ENCODE data around the gene KAT8. TPM values are rescaled to one million over a fixed set of nuclear protein-coding genes. Genes with fewer than 3 reads are reported as not detected.

KAT8 gene
- polyA plus RNA-seq, 3 donors: 34.5 to 136 (median 42.0) TPM

DNA sequence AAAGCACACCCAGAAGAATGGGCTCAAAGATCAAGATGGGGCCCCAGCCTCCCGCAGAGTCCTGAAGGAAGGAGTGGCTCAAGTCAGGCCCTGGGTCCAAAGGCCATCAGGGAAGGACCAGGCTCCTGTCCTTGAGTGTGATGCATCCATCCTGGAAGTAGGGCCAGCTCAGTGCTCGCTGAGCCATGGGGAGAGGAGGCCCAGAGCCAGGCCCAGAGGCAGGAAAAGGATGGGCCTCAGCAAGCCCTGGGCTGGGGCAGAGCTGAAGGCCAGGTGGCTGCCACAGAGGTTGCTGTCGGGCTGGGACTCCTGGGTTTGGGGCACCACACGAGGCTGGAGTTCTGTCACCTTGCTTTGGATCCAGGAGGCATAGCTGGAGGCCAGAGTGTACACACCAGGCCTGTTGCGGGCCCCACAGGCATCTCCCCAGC, 14.4 kb downstream of the KAT8 start:
- Histone ChIP-seq H2AFZ (ENCODE audit: insufficient read depth, low read depth, low read length, poor library complexity, severe bottlenecking) (no peak overlapping the region), H3K27me3 (ENCODE audit: control insufficient read depth in 2 of 2, insufficient read depth in 2 of 2, low read length in 2 of 2) (no peaks in the 10 kb centered on the region), H3K4me3 (replicated peaks in 1 of 3; ENCODE audit: low read depth in 2 of 3, low read length in 3 of 3) (no peak overlapping the region), H3K4me1 (ENCODE audit: control insufficient read depth in 1 of 2, insufficient read depth in 2 of 2, low read length in 2 of 2) (peaks cover 68 to 82% of the 10 kb centered on the region in 2 donors), H3K79me2 (ENCODE audit: insufficient read depth, low read length) (no peaks in the 10 kb centered on the region), H3K27ac (ENCODE audit: low read depth in 1 of 2, low read length in 2 of 2) (no peak overlapping the region), H3K9me3 (replicated peaks in 1 of 2; ENCODE audit: control insufficient read depth in 1 of 2, insufficient read depth in 1 of 2, low read length in 2 of 2) (no peaks in the 10 kb centered on the region), H3K36me3 (replicated peaks in 1 of 2; ENCODE audit: control insufficient read depth in 1 of 2, insufficient read depth in 2 of 2, low read length in 2 of 2) (peaks cover 28 to 42% of the 10 kb centered on the region in 2 donors), H3K4me2 (replicated peaks; ENCODE audit: extremely low read depth, low read length, poor library complexity, severe bottlenecking) (no peak overlapping the region), H4K20me1 (ENCODE audit: insufficient read depth, low read length) (no peaks in the 10 kb centered on the region), H3K9ac (ENCODE audit: insufficient read depth, low read length, poor library complexity, severe bottlenecking) (no peak overlapping the region)
- 92% methylated on average over 5 of the region's 5 CpGs for WGBS (ENCODE audit: insufficient coverage)
- Mint-ChIP-seq H3K27me3 (ENCODE audit: low read depth in 3 of 3) (peaks cover 0 to 4% (median 0%) of the 10 kb centered on the region in 3 donors), H3K27ac (peak overlapping the region in 3 of 7 donors; percentile 18 to 100 (median 45)), H3K9me3 (peaks cover 0 to 2% (median 0%) of the 10 kb centered on the region in 7 donors), H3K4me3 (no peak overlapping the region), H3K36me3 (peaks cover 44 to 52% of the 10 kb centered on the region in 2 donors), H3K4me1 (peaks cover 67% of the 10 kb centered on the region)
- no peak for DNase-seq
- TF ChIP-seq, protein P1, sequence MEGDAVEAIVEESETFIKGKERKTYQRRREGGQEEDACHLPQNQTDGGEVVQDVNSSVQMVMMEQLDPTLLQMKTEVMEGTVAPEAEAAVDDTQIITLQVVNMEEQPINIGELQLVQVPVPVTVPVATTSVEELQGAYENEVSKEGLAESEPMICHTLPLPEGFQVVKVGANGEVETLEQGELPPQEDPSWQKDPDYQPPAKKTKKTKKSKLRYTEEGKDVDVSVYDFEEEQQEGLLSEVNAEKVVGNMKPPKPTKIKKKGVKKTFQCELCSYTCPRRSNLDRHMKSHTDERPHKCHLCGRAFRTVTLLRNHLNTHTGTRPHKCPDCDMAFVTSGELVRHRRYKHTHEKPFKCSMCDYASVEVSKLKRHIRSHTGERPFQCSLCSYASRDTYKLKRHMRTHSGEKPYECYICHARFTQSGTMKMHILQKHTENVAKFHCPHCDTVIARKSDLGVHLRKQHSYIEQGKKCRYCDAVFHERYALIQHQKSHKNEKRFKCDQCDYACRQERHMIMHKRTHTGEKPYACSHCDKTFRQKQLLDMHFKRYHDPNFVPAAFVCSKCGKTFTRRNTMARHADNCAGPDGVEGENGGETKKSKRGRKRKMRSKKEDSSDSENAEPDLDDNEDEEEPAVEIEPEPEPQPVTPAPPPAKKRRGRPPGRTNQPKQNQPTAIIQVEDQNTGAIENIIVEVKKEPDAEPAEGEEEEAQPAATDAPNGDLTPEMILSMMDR (IDR thresholded peaks at IDR 0.05): no peak
- intact Hi-C loops (cut with micrococcal nuclease): no loop called here

DNA sequence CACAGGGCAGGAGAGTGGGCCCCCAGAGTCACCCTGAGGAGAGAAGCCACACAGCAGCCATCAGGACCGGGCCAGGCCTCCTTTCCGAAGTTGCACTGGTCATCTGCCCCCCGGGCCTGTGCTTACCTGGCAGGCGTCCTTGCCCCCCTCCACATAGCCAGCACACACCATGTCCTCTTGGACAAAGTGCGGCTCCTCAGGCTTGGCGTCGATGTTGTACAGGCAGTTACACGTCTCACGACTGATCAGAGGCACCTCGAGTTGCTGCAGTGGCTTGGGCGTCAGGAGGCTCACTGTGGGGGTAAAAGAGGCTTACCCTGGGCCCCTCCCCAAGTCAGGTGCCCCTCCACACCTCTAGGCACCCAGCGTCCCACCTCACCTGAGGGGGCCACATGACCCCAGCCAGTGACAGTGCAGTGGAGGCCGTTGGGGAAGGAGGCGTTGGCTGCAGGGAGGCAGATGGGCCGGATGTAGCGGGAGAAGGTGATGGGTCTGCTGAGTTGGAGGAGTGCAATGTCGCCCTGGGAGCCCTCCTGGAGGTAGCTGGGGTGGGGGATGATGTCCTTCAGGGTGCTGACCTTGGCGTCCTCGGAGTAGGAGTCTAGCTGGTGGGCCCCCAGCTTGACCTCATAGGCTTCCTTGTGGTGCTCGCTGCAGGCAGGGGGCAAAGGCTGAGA, 15.0 kb downstream of the KAT8 start:
- H3K4me2 ChIP-seq (replicated peaks; ENCODE audit: extremely low read depth, low read length, poor library complexity, severe bottlenecking): no peak overlapping the region

More for the DNA sequence above, 15.0 kb downstream of the KAT8 start:
- Histone ChIP-seq H3K4me3 (replicated peaks in 1 of 3; ENCODE audit: low read depth in 2 of 3, low read length in 3 of 3) (no peak overlapping the region), H3K79me2 (ENCODE audit: insufficient read depth, low read length) (no peaks in the 10 kb centered on the region), H4K20me1 (ENCODE audit: insufficient read depth, low read length) (no peaks in the 10 kb centered on the region), H3K27me3 (ENCODE audit: control insufficient read depth in 2 of 2, insufficient read depth in 2 of 2, low read length in 2 of 2) (no peaks in the 10 kb centered on the region), H3K27ac (ENCODE audit: low read depth in 1 of 2, low read length in 2 of 2) (no peak overlapping the region), H2AFZ (ENCODE audit: insufficient read depth, low read depth, low read length, poor library complexity, severe bottlenecking) (no peak overlapping the region), H3K9ac (ENCODE audit: insufficient read depth, low read length, poor library complexity, severe bottlenecking) (no peak overlapping the region), H3K4me1 (ENCODE audit: control insufficient read depth in 1 of 2, insufficient read depth in 2 of 2, low read length in 2 of 2) (peaks cover 62 to 76% of the 10 kb centered on the region in 2 donors), H3K9me3 (replicated peaks in 1 of 2; ENCODE audit: control insufficient read depth in 1 of 2, insufficient read depth in 1 of 2, low read length in 2 of 2) (no peaks in the 10 kb centered on the region), H3K36me3 (replicated peaks in 1 of 2; ENCODE audit: control insufficient read depth in 1 of 2, insufficient read depth in 2 of 2, low read length in 2 of 2) (peaks cover 23 to 36% of the 10 kb centered on the region in 2 donors)
- WGBS (ENCODE audit: insufficient coverage): 95% methylated on average over 13 of the region's 20 CpGs
- Mint-ChIP-seq H3K4me1 (peaks cover 62% of the 10 kb centered on the region), H3K27me3 (ENCODE audit: low read depth in 3 of 3) (peaks cover 0 to 4% (median 0%) of the 10 kb centered on the region in 3 donors), H3K9me3 (peaks cover 0 to 2% (median 0%) of the 10 kb centered on the region in 7 donors), H3K4me3 (no peak overlapping the region), H3K27ac (peak overlapping the region in 3 of 7 donors; percentile 5 to 78 (median 37)), H3K36me3 (peaks cover 39 to 46% of the 10 kb centered on the region in 2 donors)
- DNase-seq: peak in 1 of 3 donors; percentile 6
- intact Hi-C loops (cut with micrococcal nuclease): no loop called here
- TF ChIP-seq, protein P1 (IDR thresholded peaks at IDR 0.05): no peak
